OCI-LY3 (cell line): ENCODE results near the gene CD59.

Source experiments
- H2AFZ ChIP-seq: fragments of 200-600, 300-600 bp; shearing (Covaris generic); 2 replicates; pipeline ENCODE4 v1.6.0; 2014; ENCODE audit warnings: antibody characterized with exemption, low read depth, low read length
- H3K27ac ChIP-seq: fragments of 200-600, 300-600 bp; sonication (generic); 2 replicates; pipeline ENCODE4 v1.5.1; 2014; ENCODE audit warnings: mild to moderate bottlenecking, low read length, moderate library complexity, mixed read lengths
- H3K27me3 ChIP-seq: fragments of 200-600, 300-600 bp; sonication (generic); 2 replicates; pipeline ENCODE4 v1.6.1; 2014; ENCODE audit warnings: low read depth, low read length, mixed read lengths
- H3K36me3 ChIP-seq: fragments of 200-600, 300-600 bp; sonication (generic); replicated peaks from 2 replicates; pipeline ENCODE3; 2014; ENCODE audit warnings: low read depth, low read length, mixed read lengths
- H3K4me1 ChIP-seq: fragments of 300-600, 200-600 bp; sonication (generic); 2 replicates; pipeline ENCODE4 v1.6.1; 2014; ENCODE audit warnings: low read length, mixed read lengths
- H3K4me2 ChIP-seq: fragments of 200-600, 300-600 bp; sonication (generic); 2 replicates; pipeline ENCODE4 v1.6.1; 2014; ENCODE audit warnings: low read length, mixed read lengths
- H3K4me3 ChIP-seq: fragments of 300-600, 200-600 bp; sonication (generic); 2 replicates; pipeline ENCODE4 v1.5.1; 2014; ENCODE audit warnings: antibody characterized with exemption, mild to moderate bottlenecking, low read length, moderate library complexity
- H3K79me2 ChIP-seq: fragments of 300-600, 200-600 bp; shearing (Covaris generic); 2 replicates; pipeline ENCODE4 v1.6.1; 2014; ENCODE audit warnings: mild to moderate bottlenecking, low read length, mixed read lengths
- H3K9ac ChIP-seq: fragments of 300-600, 200-600 bp; shearing (Covaris generic); 2 replicates; pipeline ENCODE4 v1.6.0; 2014; ENCODE audit warnings: mild to moderate bottlenecking, low read length, moderate library complexity
- H3K9me3 ChIP-seq: fragments of 200-600, 300-600 bp; shearing (Covaris generic); 2 replicates; pipeline ENCODE4 v1.6.1; 2014; ENCODE audit warnings: low read length, mixed read lengths; ENCODE audit not compliant: insufficient read depth
- H4K20me1 ChIP-seq: fragments of 200-600, 300-600 bp; sonication (generic); 2 replicates; pipeline ENCODE4 v1.6.1; 2016; ENCODE audit warnings: low read length, mixed read lengths; ENCODE audit not compliant: insufficient read depth
- CTCF ChIP-seq: fragments of 200-600, 300-600 bp; sonication (generic); IDR thresholded peaks from 2 replicates; pipeline ENCODE4 v1.5.1; 2014; ENCODE audit warnings: antibody characterized with exemption, low read length, low read depth
- EZH2phosphoT487 ChIP-seq: fragments of 200-600 bp; shearing (Covaris generic); IDR thresholded peaks from 2 replicates; pipeline ENCODE4 v1.6.1; 2018; ENCODE audit warnings: antibody characterized with exemption, mixed run types, low read depth

The CD59 gene

GRCh38 chr11:33736148-33736812, at the start of gene CD59:
Gene CD59 (minus strand): TSS chr11:33736423. CDS start chr11:33722445, 13,978 bp downstream.
- H3K79me2 ChIP-seq, result peaks cover 41% of the 10 kb centered on the region
- H2AFZ ChIP-seq, result peak within 1 kb of the TSS; percentile 66; the same call in 1 of the 2 replicates
- no peaks in the 10 kb centered on the region for H3K9me3 ChIP-seq
- H3K4me3 ChIP-seq, result peak within 1 kb of the TSS; percentile 78
- H3K9ac ChIP-seq, result peak within 1 kb of the TSS; percentile 86
- H3K36me3 ChIP-seq, result peaks cover 21% of the 10 kb centered on the region
- no peaks in the 10 kb centered on the region for H3K27me3 ChIP-seq
- H3K27ac ChIP-seq, result peak within 1 kb of the TSS; percentile 41
- peak within 1 kb of the TSS; percentile 92 for H3K4me2 ChIP-seq
- peaks cover 46% of the 10 kb centered on the region for H3K4me1 ChIP-seq
- peaks cover 4% of the 10 kb centered on the region; the same call in 1 of the 2 replicates for H4K20me1 ChIP-seq
- no peak for TF ChIP-seq CTCF
- no peak for TF ChIP-seq EZH2phosphoT487

- no peak overlapping the region for H2AFZ ChIP-seq
- no peak overlapping the region for H3K27ac ChIP-seq
- H3K27me3 ChIP-seq, result peaks cover 8% of the 10 kb centered on the region
- no peak overlapping the region for H3K9ac ChIP-seq
- no peaks in the 10 kb centered on the region for H3K79me2 ChIP-seq
- TF ChIP-seq EZH2phosphoT487 (no peak), CTCF (no peak)
- no peak overlapping the region for H3K4me2 ChIP-seq
- H3K4me1 ChIP-seq, result peaks cover 6% of the 10 kb centered on the region; the same call in 1 of the 2 replicates
- H3K4me3 ChIP-seq, result no peak overlapping the region
- no peaks in the 10 kb centered on the region for H4K20me1 ChIP-seq
- no peaks in the 10 kb centered on the region for H3K9me3 ChIP-seq
- H3K36me3 ChIP-seq, result no peaks in the 10 kb centered on the region
These were observed 49.4 kb upstream of the CD59 start for GRCh38 chr11:33785609-33786008.

DNA sequence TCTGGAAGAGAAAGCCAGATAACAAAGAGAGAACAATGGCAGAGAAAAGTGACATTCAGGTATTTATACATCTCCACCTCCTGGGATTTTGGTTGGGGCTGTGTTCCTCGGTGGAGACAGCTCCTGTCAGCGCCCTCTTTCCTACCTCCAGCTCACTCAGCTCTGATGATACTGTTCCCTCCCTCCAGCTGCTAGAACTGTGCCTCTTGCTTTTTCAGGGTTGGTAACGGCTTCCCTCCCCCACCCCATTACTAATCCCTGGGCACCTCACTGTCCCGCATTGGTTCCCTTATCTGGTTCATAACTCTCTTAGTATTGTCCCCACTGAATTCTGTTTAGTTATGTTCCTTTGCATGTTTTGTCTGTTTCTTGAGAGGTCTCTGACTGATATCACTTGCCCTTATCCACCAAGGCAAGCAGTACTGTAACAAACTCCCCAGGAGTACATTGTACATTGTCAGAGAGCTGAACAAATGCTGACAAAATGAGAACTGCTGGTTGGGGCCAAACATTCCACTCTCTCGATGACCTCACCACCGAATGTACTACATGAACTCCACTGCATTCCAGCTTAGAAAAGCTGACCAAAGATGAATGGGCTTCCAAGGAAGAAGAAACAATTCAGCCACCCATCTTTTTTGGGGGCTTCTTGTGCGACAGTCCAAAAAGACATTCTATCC, 43.8 kb upstream of the CD59 start:
- no peak for TF ChIP-seq EZH2phosphoT487
- no peak for TF ChIP-seq CTCF
- Histone ChIP-seq H3K4me2 (no peak overlapping the region), H3K36me3 (no peaks in the 10 kb centered on the region), H3K9ac (no peak overlapping the region), H3K9me3 (no peaks in the 10 kb centered on the region), H2AFZ (no peak overlapping the region), H3K4me1 (peaks cover 19% of the 10 kb centered on the region), H3K27me3 (peaks cover 23% of the 10 kb centered on the region), H3K79me2 (no peaks in the 10 kb centered on the region), H4K20me1 (no peaks in the 10 kb centered on the region), H3K27ac (no peak overlapping the region), H3K4me3 (no peak overlapping the region)

GRCh38 chr11:33778675-33779074, 42.5 kb upstream of the CD59 start:
- Histone ChIP-seq H4K20me1 (peaks cover under 1% of the 10 kb centered on the region; the same call in 1 of the 2 replicates), H3K36me3 (no peaks in the 10 kb centered on the region), H3K4me2 (no peak overlapping the region), H3K79me2 (peaks cover 4% of the 10 kb centered on the region; the same call in 1 of the 2 replicates), H3K4me3 (no peak overlapping the region), H3K27ac (no peak overlapping the region), H2AFZ (no peak overlapping the region), H3K9me3 (no peaks in the 10 kb centered on the region), H3K9ac (no peak overlapping the region), H3K4me1 (peaks cover 21% of the 10 kb centered on the region), H3K27me3 (peaks cover 23% of the 10 kb centered on the region)
- TF ChIP-seq EZH2phosphoT487 (no peak), CTCF (no peak)
